ENCODE measurements around the gene S100B.

Gene S100B

GRCh38 chr21:46649356-46649755 lies 44.5 kb upstream of the S100B start:
- Histone ChIP-seq H4K20me1 (ENCODE audit: insufficient read depth, low read length) (peaks cover 8% of the 10 kb centered on the region; the same call in 1 of the 2 replicates), H3K9ac (ENCODE audit: low read depth, low read length) (no peak overlapping the region), H3K4me2 (ENCODE audit: insufficient read depth, low read length) (no peak overlapping the region), H3K4me1 (ENCODE audit: insufficient read depth, low read length) (no peaks in the 10 kb centered on the region), H3K79me2 (ENCODE audit: insufficient read depth, low read length) (peaks cover 7% of the 10 kb centered on the region), H3K27me3 (ENCODE audit: insufficient read depth, low read length, poor library complexity) (no peaks in the 10 kb centered on the region), H3K27ac (ENCODE audit: low read length) (no peak overlapping the region), H3K9me3 (ENCODE audit: insufficient read depth, low read length, severe bottlenecking) (peaks cover 9% of the 10 kb centered on the region), H2AFZ (ENCODE audit: low read depth, low read length) (no peak overlapping the region), H3K4me3 (ENCODE audit: low read depth in 1 of 2, low read length in 2 of 2) (no peak overlapping the region), H3K36me3 (ENCODE audit: insufficient read depth, low read length) (peaks cover 98% of the 10 kb centered on the region)
- DNase-seq (no peak), ATAC-seq (ENCODE audit: insufficient read depth, low read depth) (no peak)
- TF ChIP-seq EZH2 (IDR thresholded peaks at IDR 0.05; ENCODE audit: borderline replicate concordance, low read depth, low read length, severe bottlenecking), result no peak
- TF ChIP-seq CTCF (IDR thresholded peaks at IDR 0.05; ENCODE audit: borderline replicate concordance, extremely low read depth, low read length, poor library complexity, severe bottlenecking), result no peak

GRCh38 chr21:46648539-46648938 lies 43.7 kb upstream of the S100B start:
- peaks cover 98% of the 10 kb centered on the region for H3K36me3 ChIP-seq (ENCODE audit: insufficient read depth, low read length)

GRCh38 chr21:46646541-46647154 lies 41.8 kb upstream of the S100B start:
- Histone ChIP-seq H3K36me3 (ENCODE audit: insufficient read depth, low read length) (peaks cover 98% of the 10 kb centered on the region), H4K20me1 (ENCODE audit: insufficient read depth, low read length) (peaks cover 8% of the 10 kb centered on the region; the same call in 1 of the 2 replicates), H3K4me2 (ENCODE audit: insufficient read depth, low read length) (no peak overlapping the region), H3K27ac (ENCODE audit: low read length) (no peak overlapping the region), H3K4me3 (ENCODE audit: low read depth in 1 of 2, low read length in 2 of 2) (no peak overlapping the region), H3K9me3 (ENCODE audit: insufficient read depth, low read length, severe bottlenecking) (no peaks in the 10 kb centered on the region), H3K4me1 (ENCODE audit: insufficient read depth, low read length) (no peaks in the 10 kb centered on the region), H3K9ac (ENCODE audit: low read depth, low read length) (no peak overlapping the region), H2AFZ (ENCODE audit: low read depth, low read length) (no peak overlapping the region), H3K79me2 (ENCODE audit: insufficient read depth, low read length) (peaks cover 9% of the 10 kb centered on the region), H3K27me3 (ENCODE audit: insufficient read depth, low read length, poor library complexity) (no peaks in the 10 kb centered on the region)
- no peak for TF ChIP-seq CTCF (IDR thresholded peaks at IDR 0.05; ENCODE audit: borderline replicate concordance, extremely low read depth, low read length, poor library complexity, severe bottlenecking)
- no peak for TF ChIP-seq EZH2 (IDR thresholded peaks at IDR 0.05; ENCODE audit: borderline replicate concordance, low read depth, low read length, severe bottlenecking)
- ATAC-seq (ENCODE audit: insufficient read depth, low read depth), result no peak
- no peak for DNase-seq

More at GRCh38 chr21:46648539-46648938, 43.7 kb upstream of the S100B start:
- peaks cover 8% of the 10 kb centered on the region; the same call in 1 of the 2 replicates for H4K20me1 ChIP-seq (ENCODE audit: insufficient read depth, low read length)
- H3K27ac ChIP-seq (ENCODE audit: low read length), result no peak overlapping the region
- no peak overlapping the region for H3K4me3 ChIP-seq (ENCODE audit: low read depth in 1 of 2, low read length in 2 of 2)
- TF ChIP-seq EZH2 (IDR thresholded peaks at IDR 0.05; ENCODE audit: borderline replicate concordance, low read depth, low read length, severe bottlenecking), result no peak
- TF ChIP-seq CTCF (IDR thresholded peaks at IDR 0.05; ENCODE audit: borderline replicate concordance, extremely low read depth, low read length, poor library complexity, severe bottlenecking), result no peak
- H3K9me3 ChIP-seq (ENCODE audit: insufficient read depth, low read length, severe bottlenecking), result peaks cover under 1% of the 10 kb centered on the region
- DNase-seq, result no peak
- H3K79me2 ChIP-seq (ENCODE audit: insufficient read depth, low read length), result peaks cover 7% of the 10 kb centered on the region
- no peak for ATAC-seq (ENCODE audit: insufficient read depth, low read depth)
- no peak overlapping the region for H3K9ac ChIP-seq (ENCODE audit: low read depth, low read length)
- no peaks in the 10 kb centered on the region for H3K4me1 ChIP-seq (ENCODE audit: insufficient read depth, low read length)
- H2AFZ ChIP-seq (ENCODE audit: low read depth, low read length), result no peak overlapping the region
- no peak overlapping the region for H3K4me2 ChIP-seq (ENCODE audit: insufficient read depth, low read length)
- no peaks in the 10 kb centered on the region for H3K27me3 ChIP-seq (ENCODE audit: insufficient read depth, low read length, poor library complexity)

Measured in DND-41 (cell line).